ENCODE data around the gene DHODH.

DNA sequence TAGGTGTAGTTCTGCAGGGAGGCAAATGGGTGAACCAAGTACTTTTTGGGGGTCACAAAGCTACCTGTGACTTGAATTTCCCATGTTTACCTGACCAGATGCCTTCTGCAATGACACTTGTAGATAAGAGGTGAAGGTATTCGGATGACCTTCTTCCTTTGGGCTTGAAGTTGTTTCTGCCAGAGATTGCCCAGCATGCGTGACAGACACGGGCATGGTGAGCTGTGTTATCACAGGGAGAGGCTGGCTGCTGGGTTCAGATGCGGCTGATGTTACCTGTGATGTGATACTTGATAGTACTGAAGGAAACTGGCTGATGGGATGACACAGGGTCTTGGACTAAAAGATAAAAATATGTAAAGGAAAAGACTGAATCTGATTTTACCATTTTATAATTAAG is 22.4 kb upstream of the DHODH start:
- TF ChIP-seq ZBTB1 (tag by site-specific recombination; IDR thresholded peaks at IDR 0.05), result no peak
- no peak for TF ChIP-seq ZIC2 (tag by site-specific recombination; IDR thresholded peaks at IDR 0.05)
- TF ChIP-seq PRDM1 (tag by site-specific recombination; IDR thresholded peaks at IDR 0.05), result no peak
- TF ChIP-seq CTCF (tag by site-specific recombination; IDR thresholded peaks at IDR 0.05), result no peak
- TF ChIP-seq, protein P1, sequence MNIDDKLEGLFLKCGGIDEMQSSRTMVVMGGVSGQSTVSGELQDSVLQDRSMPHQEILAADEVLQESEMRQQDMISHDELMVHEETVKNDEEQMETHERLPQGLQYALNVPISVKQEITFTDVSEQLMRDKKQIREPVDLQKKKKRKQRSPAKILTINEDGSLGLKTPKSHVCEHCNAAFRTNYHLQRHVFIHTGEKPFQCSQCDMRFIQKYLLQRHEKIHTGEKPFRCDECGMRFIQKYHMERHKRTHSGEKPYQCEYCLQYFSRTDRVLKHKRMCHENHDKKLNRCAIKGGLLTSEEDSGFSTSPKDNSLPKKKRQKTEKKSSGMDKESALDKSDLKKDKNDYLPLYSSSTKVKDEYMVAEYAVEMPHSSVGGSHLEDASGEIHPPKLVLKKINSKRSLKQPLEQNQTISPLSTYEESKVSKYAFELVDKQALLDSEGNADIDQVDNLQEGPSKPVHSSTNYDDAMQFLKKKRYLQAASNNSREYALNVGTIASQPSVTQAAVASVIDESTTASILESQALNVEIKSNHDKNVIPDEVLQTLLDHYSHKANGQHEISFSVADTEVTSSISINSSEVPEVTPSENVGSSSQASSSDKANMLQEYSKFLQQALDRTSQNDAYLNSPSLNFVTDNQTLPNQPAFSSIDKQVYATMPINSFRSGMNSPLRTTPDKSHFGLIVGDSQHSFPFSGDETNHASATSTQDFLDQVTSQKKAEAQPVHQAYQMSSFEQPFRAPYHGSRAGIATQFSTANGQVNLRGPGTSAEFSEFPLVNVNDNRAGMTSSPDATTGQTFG (tag by site-specific recombination; IDR thresholded peaks at IDR 0.05; ENCODE audit: borderline replicate concordance), result no peak
- no peak for TF ChIP-seq ZNF645 (tag by site-specific recombination; IDR thresholded peaks at IDR 0.05)
- TF ChIP-seq ZNF169 (tag by site-specific recombination; IDR thresholded peaks at IDR 0.05), result no peak
- TF ChIP-seq, protein P2, sequence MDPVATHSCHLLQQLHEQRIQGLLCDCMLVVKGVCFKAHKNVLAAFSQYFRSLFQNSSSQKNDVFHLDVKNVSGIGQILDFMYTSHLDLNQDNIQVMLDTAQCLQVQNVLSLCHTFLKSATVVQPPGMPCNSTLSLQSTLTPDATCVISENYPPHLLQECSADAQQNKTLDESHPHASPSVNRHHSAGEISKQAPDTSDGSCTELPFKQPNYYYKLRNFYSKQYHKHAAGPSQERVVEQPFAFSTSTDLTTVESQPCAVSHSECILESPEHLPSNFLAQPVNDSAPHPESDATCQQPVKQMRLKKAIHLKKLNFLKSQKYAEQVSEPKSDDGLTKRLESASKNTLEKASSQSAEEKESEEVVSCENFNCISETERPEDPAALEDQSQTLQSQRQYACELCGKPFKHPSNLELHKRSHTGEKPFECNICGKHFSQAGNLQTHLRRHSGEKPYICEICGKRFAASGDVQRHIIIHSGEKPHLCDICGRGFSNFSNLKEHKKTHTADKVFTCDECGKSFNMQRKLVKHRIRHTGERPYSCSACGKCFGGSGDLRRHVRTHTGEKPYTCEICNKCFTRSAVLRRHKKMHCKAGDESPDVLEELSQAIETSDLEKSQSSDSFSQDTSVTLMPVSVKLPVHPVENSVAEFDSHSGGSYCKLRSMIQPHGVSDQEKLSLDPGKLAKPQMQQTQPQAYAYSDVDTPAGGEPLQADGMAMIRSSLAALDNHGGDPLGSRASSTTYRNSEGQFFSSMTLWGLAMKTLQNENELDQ (tag by site-specific recombination; IDR thresholded peaks at IDR 0.05; ENCODE audit: low read depth), result no peak
- TF ChIP-seq ZNF623 (tag by site-specific recombination; IDR thresholded peaks at IDR 0.05), result no peak
- no peak for TF ChIP-seq ZNF621 (tag by site-specific recombination; IDR thresholded peaks at IDR 0.05)
- no peak for TF ChIP-seq ZNF791 (tag by site-specific recombination; IDR thresholded peaks at IDR 0.05)
- TF ChIP-seq ZSCAN18 (tag by site-specific recombination; IDR thresholded peaks at IDR 0.05), result no peak
- no peak for TF ChIP-seq ZNF112 (tag by site-specific recombination; IDR thresholded peaks at IDR 0.05)
- TF ChIP-seq ZBTB10 (tag by site-specific recombination; IDR thresholded peaks at IDR 0.05), result no peak
